ENCODE measurements around the gene SLC1A1. TPM values are rescaled to one million over a fixed set of nuclear protein-coding genes. Genes with fewer than 3 reads are reported as not detected.

Gene SLC1A1
- total RNA-seq: 38.7 and 78.2 TPM in 2 replicates

DNA sequence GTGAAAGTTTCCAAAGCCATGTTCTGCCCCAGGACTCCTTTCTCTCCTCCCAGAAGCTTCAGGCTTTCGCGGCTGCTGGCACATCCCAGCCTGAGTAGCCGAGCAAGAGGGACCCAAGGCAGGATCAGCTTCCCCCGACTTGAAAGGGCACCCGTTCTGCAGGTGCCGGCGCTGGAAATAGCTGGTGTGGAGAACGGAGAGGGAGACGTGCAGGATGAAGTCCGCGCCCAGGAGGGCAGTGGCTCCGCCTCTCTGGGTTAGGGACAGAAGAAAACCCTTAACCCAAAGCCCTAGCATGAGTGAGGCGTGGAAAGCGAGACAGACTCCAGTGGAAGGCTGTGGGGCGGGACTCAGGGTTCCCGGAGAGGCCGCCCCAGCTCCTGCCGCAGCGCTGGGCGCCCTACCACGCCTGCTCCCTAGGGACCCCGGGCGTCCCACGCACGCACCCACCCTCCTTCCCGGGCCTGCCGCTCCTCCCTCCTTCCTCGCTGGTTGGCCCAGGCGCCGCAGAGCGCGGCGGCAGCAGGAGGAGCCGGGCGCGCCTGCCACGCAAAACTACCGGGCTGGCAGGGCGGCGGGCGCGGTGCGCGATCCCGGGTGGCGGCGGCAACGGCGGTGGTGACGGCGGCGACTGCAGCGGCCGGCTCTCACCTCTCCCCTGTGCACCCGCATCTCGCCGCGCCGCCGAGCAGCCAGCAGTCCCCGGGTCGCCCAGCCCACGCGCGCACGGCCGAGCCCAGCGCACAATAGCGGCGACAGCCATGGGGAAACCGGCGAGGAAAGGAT lies at the start of gene SLC1A1:
TSS of gene SLC1A1 (plus strand) at position 550 of the 786 bp plus-strand sequence. CDS start at position 762, 212 bp downstream.

Other genes starting within 250 kb of the SLC1A1 start
- 56.3 and 75.8 TPM in 2 replicates for gene GLIS3, start 190.4 kb upstream of the SLC1A1 start, total RNA-seq
- gene PLPP6, start 171.8 kb downstream of the SLC1A1 start, total RNA-seq: 5.5 and 7.3 TPM in 2 replicates
- 0.79 and 0.81 TPM in 2 replicates for gene SPATA6L, start 176.0 kb downstream of the SLC1A1 start, total RNA-seq
- gene CDC37L1, start 189.1 kb downstream of the SLC1A1 start, total RNA-seq: 18.5 and 22.5 TPM in 2 replicates

Data from aortic smooth muscle cell (primary cell).